Activated CD4-positive, alpha-beta T cell treated with anti-CD3 and anti-CD28 coated beads, Interleukin-2, amount 10 ng/mL, durations not matched to agents 7 days and 5 days (primary cell): ENCODE measurements around the gene TBC1D3B. TPM values are rescaled to one million over a fixed set of nuclear protein-coding genes. Genes with fewer than 3 reads are reported as not detected.

ENCODE experiments used
- total RNA-seq, 2 experiments: library from RNA; stranded (reverse); gene quantifications; one replicate each; pipeline ENCODE4 v1.2.3, GENCODE V29; 2021

Gene TBC1D3B
- total RNA-seq, 2 experiments from 2014 or later: 2.4 to 3.3 TPM

Other genes with a start within 250 kb of the TBC1D3B start
- gene RDM1, start 245.9 kb downstream of the TBC1D3B start, total RNA-seq: 1 to 10 TPM; 7.0 to 7.9 TPM
- not detected for gene LYZL6, start 232.9 kb downstream of the TBC1D3B start, total RNA-seq
- gene CCL16, start 195.1 kb downstream of the TBC1D3B start, total RNA-seq: not detected
- not detected for gene CCL14, start 189.9 kb downstream of the TBC1D3B start, total RNA-seq
- gene CCL15, start 175.1 kb downstream of the TBC1D3B start, total RNA-seq: not detected
- gene CCL23, start 158.7 kb downstream of the TBC1D3B start, total RNA-seq: not detected
- not detected for gene CCL18, start 112.4 kb downstream of the TBC1D3B start, total RNA-seq
- 1 to 10 TPM; 3.7 to 4.1 TPM for gene CCL3, start 86.5 kb downstream of the TBC1D3B start, total RNA-seq
- 1 to 10 TPM; 2.8 to 3.9 TPM for gene CCL4, start 72.8 kb downstream of the TBC1D3B start, total RNA-seq
- not detected for gene CCL3L1, start 20.1 kb upstream of the TBC1D3B start, total RNA-seq
- not detected for gene CCL4L2, start 34.4 kb upstream of the TBC1D3B start, total RNA-seq
- under 1 TPM; 0.72 to 0.96 TPM for gene TBC1D3I, start 87.9 kb upstream of the TBC1D3B start, total RNA-seq
- not detected for gene TBC1D3G, start 147.2 kb upstream of the TBC1D3B start, total RNA-seq
- gene TBC1D3H, start 211.8 kb upstream of the TBC1D3B start, total RNA-seq: not detected